Mucosa of descending colon (tissue), 3 donors: ENCODE results near the gene GLI3. TPM values are rescaled to one million over a fixed set of nuclear protein-coding genes. Genes with fewer than 3 reads are reported as not detected.

Source experiments
- ATAC-seq: fragments of 200-7000 bp; cut with Tn5 transposase; one replicate; pipeline ENCODE4 v1.9.1; 2020; ENCODE audit warnings: mild to moderate bottlenecking, moderate library complexity
- DNase-seq, 3 donors: peaks; one replicate each; pipeline ENCODE4 v3.0.0-alpha.2; 2020
- H3K36me3 ChIP-seq: fragments of 200-600 bp; one replicate; pipeline ENCODE4 v1.8.0; 2021; ENCODE audit warnings: low read depth, mild to moderate bottlenecking
- H3K4me1 ChIP-seq: fragments of 200-600 bp; one replicate; pipeline ENCODE4 v1.8.0; 2021; ENCODE audit warnings: low read depth, mild to moderate bottlenecking
- H3K4me3 ChIP-seq: fragments of 200-600 bp; one replicate; pipeline ENCODE4 v1.8.0; 2021; ENCODE audit warnings: mild to moderate bottlenecking
- H3K9me3 ChIP-seq: fragments of 200-600 bp; one replicate; pipeline ENCODE4 v1.8.0; 2021; ENCODE audit warnings: mild to moderate bottlenecking
- CTCF ChIP-seq: fragments of 200-600 bp; IDR thresholded peaks from one replicate; pipeline ENCODE4 v1.8.0; 2022; ENCODE audit warnings: antibody characterized with exemption, mild to moderate bottlenecking
- intact Hi-C, 2 donors: fragments of 100-400 bp; cut with DNase I in 1 of 2; cut with micrococcal nuclease in 1 of 2; formaldehyde crosslinking; loops; one replicate each; pipeline versions ENCODE4 v1.11.0 to v1.11.1; 2022; cut with DNase I, micrococcal nuclease
- total RNA-seq, 3 donors: library from RNA; stranded (reverse); fragmentation: NEBNext Ultra II Directional in 2 of 3; extraction: Animal tissue kit (Norgen Biotek cat#: 25700) in 2 of 3; gene quantifications; one replicate each; pipeline versions ENCODE4 v1.2.1 to v1.2.4, GENCODE V29; 2021 to 2023
- donor health status: DM: no; HTN: no; CAD: no; lungs with moderate emphysema.
- donor health status: DM: no; HTN: no; CAD: no.
- donor health status: DM: no; HTN: yes; CAD: no.

GLI3 gene
- total RNA-seq, 3 donors from 2014 or later: 3.0 to 56.3 (median 8.8) TPM

GRCh38 chr7:42219447-42219846 is 17.6 kb downstream of the GLI3 start:
- no peaks in the 10 kb centered on the region for H3K4me1 ChIP-seq
- no peaks in the 10 kb centered on the region for H3K36me3 ChIP-seq
- TF ChIP-seq CTCF: no peak
- DNase-seq (no peak), ATAC-seq (no peak)
- intact Hi-C loops: no loop called here
- H3K9me3 ChIP-seq: no peaks in the 10 kb centered on the region
- no peak overlapping the region for H3K4me3 ChIP-seq

DNA sequence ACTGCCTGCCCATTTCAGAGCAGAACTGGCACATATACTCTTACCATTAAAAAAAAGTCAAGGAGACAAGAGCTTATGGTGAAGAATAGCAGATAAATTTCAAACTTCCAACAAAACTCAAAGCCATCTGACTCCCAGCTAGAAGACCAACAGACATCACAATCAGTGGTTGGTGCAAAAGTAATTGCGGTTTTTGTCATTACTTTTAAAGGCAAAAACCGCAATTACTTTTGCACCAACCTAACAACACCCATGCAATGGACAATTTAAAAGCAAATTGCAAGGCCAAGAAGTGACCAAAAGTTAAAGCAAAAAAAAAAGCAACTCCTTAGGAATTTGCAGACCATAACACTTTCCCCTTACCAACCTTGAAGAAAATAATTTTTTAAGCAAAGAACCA is 18.8 kb downstream of the GLI3 start:
- intact Hi-C loops: no loop called here
- no peak for ATAC-seq
- no peaks in the 10 kb centered on the region for H3K4me1 ChIP-seq
- no peaks in the 10 kb centered on the region for H3K36me3 ChIP-seq
- H3K9me3 ChIP-seq: no peaks in the 10 kb centered on the region
- H3K4me3 ChIP-seq: no peak overlapping the region
- DNase-seq: no peak
- TF ChIP-seq CTCF: no peak

DNA sequence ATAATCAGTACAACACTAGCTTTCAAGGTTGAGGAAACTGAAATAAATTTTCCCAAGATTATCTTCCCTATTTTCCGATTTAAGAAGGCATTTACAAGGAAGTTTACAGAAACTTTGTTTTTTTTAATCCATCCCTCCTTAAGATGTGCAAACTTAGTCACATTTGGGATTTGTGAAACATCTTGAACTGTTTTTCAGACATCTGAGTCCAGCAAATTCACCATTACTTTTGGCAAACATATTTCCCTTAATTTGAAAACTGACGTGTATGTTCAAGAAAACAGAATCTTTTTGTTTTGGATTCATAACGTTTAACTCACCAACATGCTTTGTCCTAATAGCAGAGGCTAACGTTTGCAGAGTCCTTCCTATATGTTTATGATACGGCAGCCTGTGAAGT is 19.5 kb downstream of the GLI3 start:
- DNase-seq: no peak
- TF ChIP-seq CTCF: no peak
- intact Hi-C loops: no loop called here
- H3K9me3 ChIP-seq: no peaks in the 10 kb centered on the region
- ATAC-seq: no peak
- no peaks in the 10 kb centered on the region for H3K4me1 ChIP-seq
- H3K4me3 ChIP-seq: no peak overlapping the region
- no peaks in the 10 kb centered on the region for H3K36me3 ChIP-seq

DNA sequence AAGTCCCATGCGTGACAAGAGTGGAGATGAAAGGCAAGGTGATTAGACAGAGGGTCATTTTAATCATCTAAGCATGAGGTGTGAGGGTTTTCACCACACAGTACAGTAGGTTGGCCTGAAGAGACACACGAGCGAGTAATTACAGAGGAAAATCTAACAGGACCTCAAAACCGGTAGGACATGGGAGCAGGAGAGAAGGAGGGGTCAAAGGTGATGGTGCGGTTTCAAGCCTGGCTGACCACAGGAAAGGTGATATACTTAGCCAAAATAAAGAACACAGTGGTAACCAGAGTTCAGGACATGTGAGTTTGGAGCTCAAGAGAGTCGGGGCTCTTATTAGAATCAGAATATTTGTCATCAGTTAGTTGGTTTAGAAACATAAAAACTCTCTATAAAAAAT is 20.0 kb downstream of the GLI3 start:
- Histone ChIP-seq H3K9me3 (no peaks in the 10 kb centered on the region), H3K36me3 (no peaks in the 10 kb centered on the region), H3K4me3 (no peak overlapping the region), H3K4me1 (no peaks in the 10 kb centered on the region)
- no peak for ATAC-seq
- intact Hi-C loops: no loop called here
- no peak for TF ChIP-seq CTCF
- no peak for DNase-seq

DNA sequence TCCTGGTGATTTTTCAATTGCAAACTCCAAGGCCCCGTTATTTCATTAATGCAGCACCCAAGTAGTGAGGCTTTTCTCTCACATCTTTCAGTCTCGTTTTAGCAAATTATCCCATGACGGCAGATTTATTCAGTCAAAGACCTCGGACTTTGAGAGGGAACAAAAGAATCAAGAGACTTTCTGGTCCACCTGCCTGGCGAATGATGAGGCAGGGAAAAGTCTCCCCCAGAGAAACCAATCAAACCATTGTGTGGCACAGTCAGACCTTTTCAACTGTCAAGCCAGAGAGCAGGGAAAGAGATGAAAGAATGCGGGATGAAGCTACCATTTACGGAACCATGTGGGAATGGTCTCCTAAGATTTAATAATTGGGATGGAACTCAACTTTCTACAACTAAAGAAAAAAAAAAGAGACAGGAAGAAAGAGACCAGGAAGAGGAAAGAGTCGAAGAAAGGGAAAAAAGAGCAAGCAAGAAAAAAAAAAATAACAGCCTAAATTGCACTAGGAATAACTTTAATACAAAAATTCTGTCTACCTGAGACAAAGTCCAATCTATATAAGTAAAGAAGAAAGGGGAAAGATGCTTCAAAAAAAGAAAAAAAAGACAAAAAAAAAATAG is 22.8 kb downstream of the GLI3 start:
- Histone ChIP-seq H3K4me3 (no peak overlapping the region), H3K36me3 (no peaks in the 10 kb centered on the region), H3K4me1 (no peaks in the 10 kb centered on the region), H3K9me3 (no peaks in the 10 kb centered on the region)
- DNase-seq: no peak
- no peak for TF ChIP-seq CTCF
- ATAC-seq: no peak
- intact Hi-C loops: no loop called here

DNA sequence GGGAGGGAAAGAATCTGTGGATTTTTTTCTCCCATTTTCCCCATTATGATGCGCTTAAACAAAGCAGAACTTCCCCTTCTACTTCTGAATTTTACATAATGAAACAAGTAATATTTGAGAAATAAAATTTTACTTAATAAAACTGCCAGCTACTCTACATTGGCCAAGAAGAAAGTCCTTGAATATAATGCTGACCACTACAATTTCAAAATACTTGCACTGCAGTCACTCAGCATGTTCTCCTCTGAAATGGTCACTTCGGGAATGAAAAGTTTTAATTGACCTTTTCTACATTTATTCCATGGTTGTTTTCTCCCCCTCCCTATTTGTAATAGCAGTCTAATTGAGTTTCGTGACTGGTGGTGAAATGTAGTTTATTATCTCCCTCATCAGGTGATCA is 23.9 kb downstream of the GLI3 start:
- Histone ChIP-seq H3K4me3 (no peak overlapping the region), H3K36me3 (no peaks in the 10 kb centered on the region), H3K4me1 (no peaks in the 10 kb centered on the region), H3K9me3 (no peaks in the 10 kb centered on the region)
- TF ChIP-seq CTCF: no peak
- DNase-seq (no peak), ATAC-seq (no peak)
- intact Hi-C loops: no loop called here
